Hepatic stellate cell (primary cell): ENCODE measurements around the gene MYRIP.

Experiments used
- DNase-seq: peaks from one replicate; pipeline ENCODE4 v3.0.0; 2011; ENCODE audit warnings: low spot score

MYRIP gene

GRCh38 chr3:40290396-40290795 lies 481.0 kb downstream of the MYRIP start:
- no peak for DNase-seq

GRCh38 chr3:40291471-40291870 lies 482.1 kb downstream of the MYRIP start:
- DNase-seq, result no peak

- no peak for DNase-seq
Measured at GRCh38 chr3:40292637-40293349, 483.4 kb downstream of the MYRIP start.

- DNase-seq, result no peak
Measured at GRCh38 chr3:40294434-40294833, 485.0 kb downstream of the MYRIP start.

- no peak for DNase-seq
Measured at GRCh38 chr3:40298075-40298474, 488.7 kb downstream of the MYRIP start.

- no peak for DNase-seq
Measured at GRCh38 chr3:40299130-40299720, 489.8 kb downstream of the MYRIP start.

GRCh38 chr3:40299721-40300335 lies 490.4 kb downstream of the MYRIP start:
- peak; percentile 31 for DNase-seq

GRCh38 chr3:40302784-40303183 lies 493.4 kb downstream of the MYRIP start:
- DNase-seq, result peak; percentile 29

GRCh38 chr3:40304352-40304751 lies 494.9 kb downstream of the MYRIP start:
- no peak for DNase-seq

- DNase-seq, result no peak
Measured at GRCh38 chr3:40306336-40306735, 496.9 kb downstream of the MYRIP start.

GRCh38 chr3:40307176-40307575 lies 497.8 kb downstream of the MYRIP start:
- no peak for DNase-seq

- no peak for DNase-seq
Measured at GRCh38 chr3:40308725-40309417, 499.5 kb downstream of the MYRIP start.

GRCh38 chr3:40309418-40309924 lies 500.1 kb downstream of the MYRIP start, which contains the start of gene EIF1B:
EIF1B (plus strand) TSS chr3:40309707; CDS start chr3:40309942, 235 bp downstream.
- DNase-seq, result peak; percentile 91
